Measurements from ENCODE around the gene SKP2.
"Not testable (repeated sequence)": the region's sequence is repeated elsewhere in the genome, so short reads cannot be mapped to it uniquely, and the experiment has no call there.

Gene SKP2

GRCh38 chr5:36151434-36152323 is at the start of gene SKP2, which contains the start of gene LMBRD2:
Gene SKP2 (plus strand): TSS chr5:36152111. CDS start chr5:36152263, 152 bp downstream.
Gene LMBRD2 (minus strand): TSS chr5:36151887. CDS start chr5:36143349, 8,538 bp downstream.
- peak; percentile 96 for DNase-seq (ENCODE audit: low spot score)

DNA sequence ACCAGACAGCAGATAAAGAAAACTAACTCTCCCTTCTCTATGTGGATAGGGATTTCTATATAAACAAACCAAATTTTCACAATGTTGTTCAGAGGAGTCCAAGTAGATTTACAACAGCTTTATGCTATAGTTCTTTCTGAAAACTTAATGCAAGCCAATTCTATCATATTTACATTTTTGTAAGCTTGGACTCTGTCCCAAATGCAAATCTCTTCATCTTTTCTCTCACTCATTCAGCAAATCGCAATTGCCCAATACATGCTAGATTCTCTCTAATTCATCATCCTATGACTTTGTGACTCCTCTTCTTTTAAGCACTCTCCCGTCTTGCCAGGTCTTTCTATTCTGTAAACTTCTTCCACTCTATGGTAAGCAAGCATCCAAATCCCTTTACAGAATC is 46.1 kb upstream of the SKP2 start:
- no peak for DNase-seq (ENCODE audit: low spot score)

- DNase-seq (ENCODE audit: low spot score), result no peak
These were observed 43.0 kb upstream of the SKP2 start for GRCh38 chr5:36108758-36109460.

DNA sequence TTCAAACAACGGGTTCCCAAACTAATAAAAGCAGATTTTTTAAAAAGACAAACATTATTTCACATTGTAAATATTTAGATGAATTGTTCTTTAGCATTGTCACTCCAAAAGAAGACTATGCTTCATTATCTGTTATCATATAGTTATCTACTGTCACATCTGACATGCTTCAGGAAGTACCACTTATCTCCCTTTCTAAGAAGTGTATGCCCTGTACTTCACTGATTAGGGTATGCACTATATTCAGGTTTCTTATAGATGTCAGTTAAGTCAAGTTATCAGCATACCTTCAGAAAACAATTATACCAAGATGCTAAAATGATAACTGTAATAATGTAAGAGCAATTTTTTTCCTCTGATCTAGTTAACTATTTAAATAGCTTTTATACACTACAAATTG is 40.7 kb upstream of the SKP2 start:
- DNase-seq (ENCODE audit: low spot score), result no peak

DNA sequence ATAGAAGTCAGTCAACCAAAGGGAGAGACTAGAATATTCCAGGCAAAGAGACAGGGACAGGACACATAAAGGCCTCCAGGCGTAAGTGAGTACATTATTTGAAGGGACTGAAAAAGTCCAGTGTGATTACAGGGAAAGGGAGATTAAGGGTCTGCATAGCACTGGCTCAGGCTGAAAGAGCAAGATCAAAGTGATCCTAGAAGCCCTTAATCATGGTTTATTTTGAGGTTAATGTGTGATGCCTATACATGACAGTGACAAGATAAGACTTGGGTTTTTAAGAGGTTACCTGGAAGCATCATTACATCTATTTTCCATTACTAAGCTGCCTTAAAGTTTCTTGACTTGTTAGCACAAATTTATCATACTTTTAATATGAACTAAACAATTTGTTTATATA is 26.0 kb upstream of the SKP2 start:
- DNase-seq (ENCODE audit: low spot score), result peak; percentile 2

DNA sequence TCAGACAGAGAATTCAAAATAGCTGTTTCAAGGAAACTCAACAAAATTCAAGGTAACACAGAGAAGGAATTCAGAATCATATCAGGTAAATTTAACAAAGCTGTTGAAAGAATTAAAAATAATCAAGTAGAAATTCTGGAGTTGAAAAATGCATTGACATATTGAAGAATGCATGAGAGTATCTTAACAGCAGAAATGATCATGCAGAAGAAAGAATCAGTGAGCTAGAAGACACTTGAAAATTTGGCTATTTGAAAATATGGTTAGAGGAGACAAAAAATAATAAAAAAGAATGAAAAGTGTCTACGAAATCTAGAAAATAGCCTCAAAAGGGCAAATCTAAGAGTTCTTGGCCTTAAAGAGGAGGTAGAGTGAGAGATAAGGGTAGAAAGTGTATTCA is 23.1 kb upstream of the SKP2 start:
- DNase-seq (ENCODE audit: low spot score), result no peak

- DNase-seq (ENCODE audit: low spot score), result not testable (repeated sequence)
These were observed 22.2 kb upstream of the SKP2 start for GRCh38 chr5:36129666-36130065.

- DNase-seq (ENCODE audit: low spot score), result not testable (repeated sequence)
These were observed 18.9 kb upstream of the SKP2 start for GRCh38 chr5:36133009-36133408.

DNA sequence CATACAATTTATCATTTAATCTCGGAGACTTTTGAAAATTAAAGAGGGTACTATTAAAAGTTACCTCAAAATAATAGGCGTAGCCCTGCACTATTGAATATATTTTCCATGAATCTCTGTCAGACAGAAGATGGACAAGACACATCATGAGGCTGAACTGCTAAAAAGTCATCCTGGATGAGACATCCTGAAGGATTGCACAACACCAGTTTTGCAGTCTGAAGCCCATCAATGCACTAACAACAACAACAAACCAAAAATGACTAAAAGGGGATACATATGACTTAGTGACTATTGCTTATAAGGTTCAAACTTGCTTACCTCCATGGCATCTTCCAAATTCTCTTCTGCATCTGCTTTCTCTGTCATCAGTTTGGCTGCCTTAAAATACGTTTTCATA is 15.9 kb upstream of the SKP2 start:
- no peak for DNase-seq (ENCODE audit: low spot score)

DNA sequence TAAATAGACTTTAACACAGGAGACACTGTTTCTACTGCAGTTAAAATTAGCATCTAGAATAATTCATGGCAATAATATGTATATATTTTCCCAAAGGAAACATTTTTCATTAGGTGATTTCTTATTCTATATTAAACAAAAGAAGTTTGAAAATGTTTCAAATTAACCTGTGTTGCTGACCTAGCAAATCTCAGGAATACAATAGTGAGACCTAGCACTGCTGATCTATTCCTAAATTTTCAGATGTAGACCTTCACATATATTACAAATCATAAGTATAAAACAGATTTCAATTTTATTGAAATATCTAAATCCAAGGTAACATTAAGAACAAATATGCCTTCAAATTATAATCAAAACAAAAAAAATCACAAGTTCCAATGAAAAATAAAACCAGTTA is 15.3 kb upstream of the SKP2 start:
- no peak for DNase-seq (ENCODE audit: low spot score)

- peak; percentile 29 for DNase-seq (ENCODE audit: low spot score)
These were observed 12.8 kb upstream of the SKP2 start for GRCh38 chr5:36138900-36139683.

DNA sequence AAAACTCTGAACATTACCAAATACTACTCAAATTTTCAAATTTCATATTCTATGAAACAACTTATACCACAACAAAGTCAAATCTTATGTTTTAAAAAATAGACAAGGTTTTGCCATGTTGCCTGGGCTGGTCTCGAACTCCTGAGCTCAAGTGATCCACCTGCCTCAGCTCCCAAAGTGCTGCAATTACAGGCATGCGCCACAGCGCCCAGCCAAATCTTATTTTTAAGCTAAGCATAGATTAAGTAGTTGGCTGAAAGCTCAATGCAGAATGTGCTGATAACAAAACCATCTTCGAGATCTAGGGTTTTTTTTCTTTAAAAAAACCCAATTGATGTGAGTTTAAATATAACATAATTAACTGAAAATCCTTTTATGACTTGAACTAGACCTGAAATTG is 6.6 kb upstream of the SKP2 start:
- no peak for DNase-seq (ENCODE audit: low spot score)

- DNase-seq (ENCODE audit: low spot score), result no peak
These were observed 5.5 kb upstream of the SKP2 start for GRCh38 chr5:36146390-36146789.

DNA sequence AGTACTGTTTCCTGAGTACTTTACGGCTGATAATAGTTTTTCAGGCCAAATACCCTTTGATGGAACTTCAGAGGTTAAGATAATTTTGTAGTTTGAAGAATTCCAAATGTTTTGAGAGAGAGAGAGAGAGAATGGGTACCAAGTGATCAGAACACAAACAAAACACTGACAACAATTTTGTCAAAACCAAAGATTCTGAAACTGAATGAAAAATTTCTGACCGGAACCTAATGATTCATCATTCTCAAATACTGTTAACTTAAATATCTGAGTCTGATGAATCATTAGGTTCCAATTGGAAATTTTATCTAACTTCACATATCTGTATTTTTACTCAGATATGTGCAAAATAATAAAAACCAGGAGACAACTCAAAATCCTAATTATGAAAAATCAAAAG is 4.2 kb upstream of the SKP2 start:
- no peak for DNase-seq (ENCODE audit: low spot score)

- peak; percentile 63 for DNase-seq (ENCODE audit: low spot score)
These were observed 1.1 kb upstream of the SKP2 start for GRCh38 chr5:36150676-36151433.

GRCh38 chr5:36152324-36153297 is 700 bp downstream of the SKP2 start:
- peak; percentile 17 for DNase-seq (ENCODE audit: low spot score)

DNA sequence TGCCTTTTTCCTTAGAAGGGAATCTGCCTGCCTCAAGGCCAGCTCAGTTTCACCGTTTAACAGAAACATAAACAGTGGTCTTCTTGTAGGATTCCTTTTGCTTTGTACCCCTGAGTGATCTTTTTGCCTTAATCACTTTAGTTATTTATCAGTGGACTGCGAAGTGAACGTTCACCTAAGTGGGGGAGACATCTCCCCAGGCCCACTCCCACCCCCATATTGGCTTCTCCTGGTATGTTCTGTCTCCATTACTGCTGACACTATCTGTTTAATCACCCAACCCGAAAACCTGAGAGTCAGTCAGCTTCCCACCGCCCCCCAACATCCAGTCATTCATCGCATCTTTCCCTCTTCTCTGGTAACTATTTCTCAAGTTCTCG is 1.4 kb downstream of the SKP2 start:
- no peak for DNase-seq (ENCODE audit: low spot score)

DNA sequence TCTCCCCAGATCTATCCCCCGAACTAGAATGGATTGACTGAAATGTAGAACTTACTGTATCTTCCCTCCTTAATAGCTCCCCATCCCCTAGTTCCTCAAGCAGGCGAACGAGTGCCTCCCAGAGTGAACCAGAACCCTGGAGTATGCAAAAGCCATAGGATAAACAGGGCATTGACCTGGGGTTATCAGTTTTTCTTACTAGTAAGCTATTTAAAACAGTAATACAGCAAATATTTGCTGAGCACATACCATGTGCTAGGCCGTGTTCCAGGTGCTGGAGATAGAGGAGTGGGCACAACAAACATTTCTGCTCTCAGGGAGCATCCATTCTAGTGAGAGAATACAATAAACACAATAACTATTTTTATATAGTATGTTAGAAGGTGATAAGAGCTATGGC is 1.8 kb downstream of the SKP2 start:
- DNase-seq (ENCODE audit: low spot score), result no peak

DNA sequence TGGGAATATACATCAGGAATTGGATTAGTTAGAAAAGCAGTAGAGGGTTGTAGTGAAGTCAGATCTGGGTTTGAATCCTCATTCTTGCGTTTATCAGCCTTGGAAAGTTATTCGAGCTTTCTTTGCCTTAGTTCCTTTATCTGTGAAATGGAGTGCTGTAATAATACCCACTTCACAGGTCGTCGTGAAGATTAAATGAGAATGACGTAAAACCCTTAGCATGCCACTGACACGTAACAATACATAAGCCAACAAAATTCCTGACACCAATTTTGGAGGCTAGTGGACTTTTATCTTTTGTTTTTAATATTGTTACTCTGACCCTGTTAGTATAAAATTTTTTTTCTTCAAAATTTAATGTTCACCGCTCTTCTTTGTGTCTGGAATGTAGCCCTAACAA is 3.4 kb downstream of the SKP2 start:
- no peak for DNase-seq (ENCODE audit: low spot score)

DNA sequence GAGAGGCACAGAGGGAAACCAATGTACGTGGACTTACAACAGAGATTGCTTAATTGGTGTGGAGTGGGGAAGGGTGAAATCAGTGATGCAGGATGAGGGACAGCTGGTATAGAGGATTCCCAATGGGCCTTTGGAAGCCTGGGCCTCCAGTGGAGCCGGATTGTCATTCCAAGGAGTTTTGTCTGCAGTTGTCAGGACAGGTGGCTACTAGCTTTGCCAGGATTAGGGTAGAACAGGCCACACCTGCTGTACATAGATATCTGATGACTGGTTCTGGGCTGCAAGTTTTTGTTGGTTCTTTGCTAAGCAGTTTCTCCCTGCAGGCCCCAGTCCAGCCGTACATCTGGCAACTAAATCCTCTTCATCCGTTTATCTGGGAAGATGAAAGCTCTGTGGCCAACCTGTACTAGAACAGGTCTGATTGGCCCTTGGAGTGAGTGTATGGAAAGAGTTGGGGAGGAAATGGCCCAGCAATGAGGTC is 4.2 kb downstream of the SKP2 start:
- DNase-seq (ENCODE audit: low spot score), result peak; percentile 2
